ENCODE results near the gene FN1.

Gene FN1

DNA sequence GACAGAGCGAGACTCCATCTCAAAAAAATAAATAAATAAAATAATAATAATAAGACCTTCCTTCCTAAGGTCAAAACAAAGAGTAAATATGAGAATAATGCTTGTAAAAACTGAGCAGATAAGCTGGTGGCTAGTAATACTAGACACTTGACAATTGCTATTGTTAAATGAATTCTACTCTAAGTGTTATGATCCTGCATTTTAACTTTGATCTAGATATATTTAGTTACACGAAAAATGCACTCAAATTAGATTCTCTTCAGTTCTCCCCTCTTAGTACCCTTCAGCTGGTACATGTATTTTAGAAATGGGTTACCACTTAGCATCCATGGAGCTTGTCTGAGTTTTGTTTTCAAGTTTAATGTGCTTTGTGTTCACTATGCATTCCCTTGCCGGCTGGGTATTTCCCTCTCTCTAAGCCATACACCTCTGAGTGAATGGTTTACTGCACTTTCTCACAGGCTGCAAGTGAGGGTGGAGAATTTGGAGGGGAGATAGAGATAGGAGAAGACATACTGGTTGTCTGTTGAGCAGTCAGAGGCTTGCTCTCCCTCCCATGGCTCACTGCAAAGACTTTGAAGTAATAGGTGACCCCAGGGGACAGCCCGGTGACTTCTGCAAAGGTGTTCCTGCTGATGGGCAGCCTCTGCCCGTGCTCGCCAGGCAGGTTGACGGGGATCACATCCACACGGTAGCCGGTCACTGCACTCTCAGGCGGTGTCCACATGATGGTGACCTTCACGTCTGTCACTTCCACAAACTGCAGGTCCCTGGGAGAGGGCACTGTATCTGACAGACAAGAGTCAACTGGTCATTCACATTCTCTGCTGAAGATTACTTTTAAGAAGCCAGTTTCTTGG, 29.9 kb downstream of the FN1 start:
- no peak for DNase-seq

DNA sequence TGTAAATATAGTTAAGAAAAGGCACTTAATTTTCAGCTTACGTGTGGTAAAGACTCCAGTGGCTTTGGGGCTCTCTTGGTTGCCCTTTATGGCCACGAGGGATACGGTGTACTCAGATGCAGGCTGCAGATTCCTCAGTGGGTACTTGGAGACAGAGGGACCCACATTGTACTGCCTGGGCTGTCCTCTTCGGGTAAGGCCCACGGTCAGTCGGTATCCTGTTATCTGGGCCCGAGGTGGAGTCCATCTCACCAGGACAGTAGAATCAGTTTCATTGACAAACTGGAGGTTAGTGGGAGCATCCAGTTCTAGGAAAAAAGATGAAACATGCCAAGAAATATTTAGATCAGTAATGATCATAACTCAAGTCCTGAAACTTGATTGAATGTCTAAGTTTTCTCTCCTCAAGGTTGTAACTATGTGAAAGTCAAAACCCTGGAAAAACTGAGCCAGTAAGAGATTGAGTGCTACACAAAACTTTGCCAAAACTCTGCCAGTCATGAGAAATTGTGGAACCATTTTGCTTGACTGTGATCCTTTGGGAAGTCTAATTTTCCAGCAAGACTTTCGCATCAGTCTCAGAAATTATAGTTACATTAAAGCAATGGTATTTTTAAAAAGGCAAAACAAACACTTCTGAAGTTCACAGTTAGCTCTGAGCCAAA, 31.4 kb downstream of the FN1 start:
- no peak for DNase-seq

DNA sequence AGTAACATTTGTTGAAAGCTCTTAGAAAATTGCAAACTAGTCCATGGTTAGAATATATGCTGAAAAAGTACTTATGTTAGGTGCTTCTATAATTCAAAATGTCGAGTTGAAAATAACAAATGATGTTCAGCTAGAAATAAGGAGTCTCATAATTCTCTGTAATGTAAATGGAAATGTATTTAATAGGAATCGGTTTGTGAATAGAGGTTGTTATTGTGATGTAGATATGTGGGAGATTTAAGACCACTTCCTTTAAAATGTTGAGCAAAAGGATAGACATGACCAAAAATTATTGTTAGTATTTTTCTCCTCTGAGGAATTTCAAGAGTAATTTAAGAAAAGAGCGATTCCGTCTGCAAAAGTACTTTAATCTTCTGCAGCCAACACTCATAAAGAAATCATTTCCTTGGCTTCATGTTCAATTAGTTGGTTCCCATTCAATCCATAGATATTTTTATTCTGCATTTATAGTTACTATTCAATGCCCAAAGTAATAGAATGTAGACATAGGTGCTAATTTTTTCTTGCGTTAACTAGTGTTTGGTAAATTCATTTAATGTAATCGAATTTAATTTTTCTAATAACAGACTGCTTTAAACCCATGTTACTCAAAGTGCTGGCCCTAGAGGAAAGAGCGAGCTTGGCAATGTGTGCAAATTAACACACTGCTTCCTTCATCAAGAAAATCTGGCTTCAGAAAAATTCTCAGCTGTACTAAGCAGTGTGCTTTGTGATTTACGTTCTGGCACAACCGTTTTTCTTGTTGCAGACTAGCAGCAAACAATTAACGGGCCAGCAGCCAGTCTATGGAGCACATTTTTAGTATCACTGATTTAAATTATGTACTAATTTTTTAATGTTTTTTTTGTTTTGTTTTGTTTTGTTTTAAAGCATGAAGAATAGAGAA, 32.2 kb downstream of the FN1 start:
- no peak for DNase-seq

DNA sequence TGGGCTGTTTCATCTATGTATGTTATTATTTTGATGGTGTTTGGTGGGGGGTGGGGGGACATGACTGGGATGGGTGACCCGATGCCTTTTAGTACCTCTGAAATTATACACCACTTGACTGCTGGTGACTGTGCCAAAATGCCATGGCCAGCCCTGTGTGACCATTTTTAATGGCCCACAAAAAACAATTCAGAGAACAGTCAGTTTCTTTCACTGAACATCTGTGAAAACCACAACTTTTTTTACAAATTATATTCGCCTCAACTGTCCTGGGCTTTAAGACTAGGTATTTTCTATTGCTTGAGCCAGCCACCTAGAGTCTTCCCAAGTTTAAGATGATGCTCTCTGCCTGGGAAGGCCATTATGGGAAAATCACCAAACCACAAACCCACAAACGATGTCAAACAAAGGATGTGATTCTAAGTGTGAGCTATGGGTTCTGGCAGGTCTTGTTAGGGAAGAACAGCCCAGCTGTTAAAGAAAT, 33.9 kb downstream of the FN1 start:
- DNase-seq: no peak

DNA sequence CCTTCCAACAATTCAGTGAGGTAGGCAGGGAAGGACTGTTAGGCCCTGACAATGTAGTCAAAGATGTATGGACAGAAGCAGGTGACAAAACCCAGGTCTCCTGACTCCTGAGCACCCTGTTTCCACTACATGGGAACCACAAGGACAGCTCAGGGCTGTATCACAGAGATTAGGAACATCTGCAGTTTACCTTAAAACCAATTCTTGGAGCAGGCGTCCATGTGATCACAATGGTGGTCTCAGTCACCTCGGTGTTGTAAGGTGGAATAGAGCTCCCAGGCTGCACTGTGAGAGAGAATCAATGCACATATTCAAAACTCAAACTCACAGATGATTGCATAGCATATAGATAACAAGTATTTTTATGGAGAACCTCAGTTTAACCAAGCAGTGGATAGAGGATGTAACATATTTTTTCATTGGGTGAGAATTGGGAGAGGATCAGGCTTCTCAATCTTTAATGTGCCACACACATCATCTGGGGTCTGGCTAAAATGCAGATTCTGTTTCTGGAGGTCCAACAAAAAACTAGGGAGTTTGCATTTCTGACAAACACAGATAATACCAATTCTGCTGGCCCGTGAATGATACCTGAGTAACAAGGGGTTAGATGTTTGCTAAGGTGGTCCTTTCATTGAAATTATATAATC, 36.7 kb downstream of the FN1 start:
- DNase-seq: no peak

DNA sequence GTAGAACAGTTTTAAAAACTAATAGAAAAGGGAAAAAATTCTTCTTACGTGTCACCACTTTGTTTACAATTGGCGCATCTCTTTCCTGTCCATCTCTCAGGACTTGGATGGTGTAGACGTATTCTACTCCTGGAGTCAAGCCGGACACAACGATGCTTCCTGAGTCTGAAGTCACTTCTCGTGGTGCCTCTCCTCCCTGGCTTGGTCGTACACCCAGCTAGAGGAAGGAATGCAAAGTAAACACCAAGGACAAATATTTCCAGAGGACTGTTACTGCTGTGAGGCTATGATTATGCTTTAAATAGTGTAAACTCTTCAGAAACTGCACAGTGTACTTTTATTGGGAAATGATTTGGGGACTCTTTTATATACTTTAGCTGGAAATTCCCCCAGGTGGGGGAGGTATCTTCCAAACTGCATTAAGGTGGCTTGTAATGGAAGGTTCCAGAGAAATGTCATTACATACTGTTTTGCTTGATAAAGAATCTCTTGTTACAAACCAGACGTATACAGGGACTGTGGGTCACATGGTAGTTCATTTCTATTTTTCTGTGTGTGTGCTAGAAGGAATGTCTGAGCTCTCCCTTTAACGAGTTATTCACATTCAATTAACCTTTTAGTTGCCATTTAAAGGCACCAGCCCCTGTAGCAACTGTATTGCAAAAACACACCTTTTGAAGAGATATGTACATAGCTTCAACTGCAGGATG, 38.1 kb downstream of the FN1 start:
- DNase-seq: no peak

DNA sequence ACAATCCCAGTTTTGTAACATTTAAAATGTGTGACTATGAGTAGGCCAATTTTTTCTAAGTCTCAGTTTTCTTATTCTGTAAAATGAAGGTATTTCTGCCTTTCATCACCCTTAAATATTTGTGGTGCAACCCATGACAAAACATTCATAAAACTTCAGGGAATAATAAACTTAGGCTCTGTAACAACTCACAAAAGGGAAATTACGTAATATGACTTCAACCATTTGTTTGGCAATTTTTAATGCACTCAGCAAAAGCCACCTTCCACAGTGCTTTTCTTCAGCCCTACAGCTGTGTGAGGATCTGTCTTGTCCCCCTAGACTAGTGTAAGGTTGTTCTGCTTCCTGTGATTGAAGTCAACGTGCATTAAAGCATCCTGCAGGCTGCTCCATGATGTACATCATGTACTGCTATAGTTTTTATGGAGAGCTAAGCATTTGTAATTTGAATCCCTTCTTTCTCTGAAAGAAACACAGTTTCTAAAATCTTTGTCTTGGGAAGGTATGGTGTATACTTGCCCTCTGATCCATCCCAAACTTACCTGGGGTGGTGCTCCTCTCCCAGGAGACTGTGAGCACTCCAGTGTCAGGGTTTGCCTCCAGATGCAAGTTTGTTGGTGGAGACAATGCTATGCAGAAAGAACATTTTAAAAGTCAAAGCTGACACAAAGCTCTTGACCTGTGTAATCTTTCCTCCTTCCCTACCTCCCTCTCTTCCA, 39.1 kb downstream of the FN1 start:
- no peak for DNase-seq

DNA sequence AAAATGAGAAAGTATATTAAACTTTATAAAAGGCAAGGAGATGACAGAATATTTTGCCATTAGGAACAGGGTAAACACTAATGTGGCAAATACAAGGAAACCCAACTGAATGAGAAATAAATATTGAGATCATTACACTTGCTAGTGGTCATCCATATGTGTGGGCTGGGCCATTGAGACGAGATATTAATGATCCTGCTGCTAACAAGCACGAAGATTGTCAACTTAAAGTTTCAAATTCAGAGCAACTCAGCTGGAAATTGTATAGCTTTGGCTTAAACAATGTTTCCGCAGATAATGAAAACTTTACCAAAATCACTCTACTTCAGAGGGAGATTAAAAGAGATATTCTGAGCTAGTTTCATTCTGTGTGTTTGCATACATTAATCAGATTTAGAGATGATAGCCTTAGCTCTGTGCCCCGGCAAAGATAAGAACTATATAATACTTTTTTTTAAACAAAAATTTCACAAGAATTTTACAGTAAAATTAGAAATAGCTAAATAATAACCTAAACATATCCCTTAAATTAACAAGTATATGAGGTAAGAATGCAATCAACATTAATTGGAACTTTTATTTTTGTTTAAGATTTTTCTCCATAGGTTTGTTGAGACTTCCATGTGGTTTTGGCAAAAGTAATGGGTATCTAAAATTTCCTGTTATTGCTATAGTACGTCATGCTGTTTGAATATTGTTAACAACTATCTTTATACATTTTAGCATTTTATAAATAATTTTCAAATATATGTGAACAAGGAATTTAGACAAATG, 40.0 kb downstream of the FN1 start:
- no peak for DNase-seq

DNA sequence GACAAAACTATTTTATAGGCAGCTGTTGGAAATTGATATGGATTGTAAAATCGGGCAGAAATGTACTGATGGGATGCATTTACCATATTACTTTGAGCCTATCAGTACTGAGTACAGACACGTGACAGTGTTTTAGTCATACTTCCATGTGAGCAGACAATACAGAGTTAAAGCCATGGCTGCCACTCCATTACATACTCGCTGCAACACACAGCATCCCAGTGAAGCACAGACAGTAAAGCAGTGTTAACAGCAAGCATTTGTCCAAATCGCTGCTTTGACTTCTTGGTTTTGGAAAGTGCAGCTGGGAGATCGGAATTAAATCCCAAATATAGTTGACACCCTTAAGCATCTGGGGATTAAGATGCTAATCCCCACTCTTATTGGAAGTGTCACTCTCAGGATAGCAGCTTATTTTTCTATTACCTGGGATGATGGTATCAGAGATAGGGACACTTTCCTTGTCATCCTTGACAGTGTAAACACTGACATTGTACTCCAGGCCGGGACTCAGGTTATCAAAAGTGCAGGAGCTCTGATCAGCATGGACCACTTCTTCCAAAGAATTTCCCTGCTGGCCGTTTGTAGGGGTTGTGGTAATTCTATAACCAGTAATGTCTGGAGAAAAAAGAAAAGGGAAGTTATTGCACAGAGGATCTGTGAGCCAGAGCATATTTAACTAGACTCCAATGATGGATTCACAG, 41.6 kb downstream of the FN1 start:
- no peak for DNase-seq

DNA sequence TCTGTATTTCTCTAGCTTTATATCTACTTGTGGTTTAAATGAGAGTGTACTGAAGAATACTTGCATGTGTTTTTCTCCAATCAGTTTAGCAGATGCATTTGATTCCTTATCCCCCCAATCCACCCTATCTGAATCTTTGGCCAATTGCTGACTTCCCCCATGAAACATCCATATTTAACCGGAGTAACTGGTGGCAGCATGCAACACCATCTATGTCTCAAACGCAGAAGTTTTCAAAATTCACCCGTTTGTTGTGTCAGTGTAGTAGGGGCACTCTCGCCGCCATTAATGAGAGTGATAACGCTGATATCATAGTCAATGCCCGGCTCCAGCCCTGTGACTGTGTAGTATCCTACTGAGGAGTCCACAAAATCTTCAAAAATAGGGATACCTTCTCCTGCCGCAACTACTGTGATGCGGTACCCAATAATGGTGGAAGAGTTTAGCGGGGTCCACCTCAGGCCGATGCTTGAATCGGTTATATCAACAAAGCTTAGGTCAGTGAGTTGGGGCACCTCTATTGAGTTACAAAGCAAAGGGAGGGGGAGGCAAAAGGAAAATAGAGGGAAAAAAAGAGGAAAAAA, 43.1 kb downstream of the FN1 start:
- DNase-seq: no peak

DNA sequence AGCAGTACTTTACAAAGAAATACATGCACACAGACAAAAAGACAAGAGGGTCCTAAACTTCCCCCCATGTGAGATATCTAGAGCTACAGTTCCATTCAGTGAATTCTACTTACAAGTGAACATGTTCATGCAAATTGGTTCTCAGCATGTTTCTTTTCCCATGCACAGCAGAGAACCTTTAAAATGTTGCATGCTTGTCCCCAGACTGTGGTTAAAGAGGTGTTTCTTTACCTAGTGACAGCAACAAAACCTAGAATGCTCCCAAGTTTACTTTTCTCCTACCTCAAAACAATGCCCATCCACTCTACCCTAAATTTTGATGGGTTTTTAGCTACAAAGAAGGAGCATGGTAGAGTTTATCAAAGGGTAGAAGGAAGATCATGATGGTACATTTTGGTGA, 43.7 kb downstream of the FN1 start:
- DNase-seq: no peak

DNA sequence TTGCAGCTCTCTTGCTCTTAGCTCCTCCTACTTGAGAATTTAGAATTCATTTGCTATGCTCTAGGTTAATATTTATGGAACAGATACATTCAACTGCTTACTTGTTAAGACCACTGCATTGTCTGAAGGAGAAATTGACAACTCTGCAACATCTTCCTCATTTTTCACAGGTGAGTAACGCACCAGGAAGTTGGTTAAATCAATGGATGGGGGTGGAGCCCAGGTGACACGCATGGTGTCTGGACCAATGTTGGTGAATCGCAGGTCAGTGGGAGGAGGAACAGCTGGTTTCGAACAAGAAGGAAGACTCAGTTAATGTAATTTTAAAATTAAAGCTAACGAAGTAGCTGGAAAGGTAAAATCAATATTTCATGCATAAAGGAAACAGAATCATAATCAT, 44.3 kb downstream of the FN1 start:
- DNase-seq: no peak

DNA sequence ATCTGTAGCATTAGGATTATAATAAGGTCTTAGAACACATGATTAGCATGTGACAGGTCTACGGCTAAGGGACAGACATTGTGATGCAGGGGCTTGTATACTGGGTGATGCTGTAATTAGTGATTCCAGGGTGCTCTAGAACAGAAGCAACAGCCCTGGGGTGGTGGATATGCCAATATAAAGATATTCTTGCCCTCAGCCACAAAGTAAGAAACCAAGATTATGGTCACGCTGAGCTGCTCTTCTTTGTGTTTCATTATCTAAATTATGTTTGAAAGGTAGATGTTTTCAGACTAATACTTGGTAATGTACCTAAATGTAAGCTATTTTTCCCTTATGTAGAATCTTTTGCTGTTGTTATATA, 45.3 kb downstream of the FN1 start:
- no peak for DNase-seq

DNA sequence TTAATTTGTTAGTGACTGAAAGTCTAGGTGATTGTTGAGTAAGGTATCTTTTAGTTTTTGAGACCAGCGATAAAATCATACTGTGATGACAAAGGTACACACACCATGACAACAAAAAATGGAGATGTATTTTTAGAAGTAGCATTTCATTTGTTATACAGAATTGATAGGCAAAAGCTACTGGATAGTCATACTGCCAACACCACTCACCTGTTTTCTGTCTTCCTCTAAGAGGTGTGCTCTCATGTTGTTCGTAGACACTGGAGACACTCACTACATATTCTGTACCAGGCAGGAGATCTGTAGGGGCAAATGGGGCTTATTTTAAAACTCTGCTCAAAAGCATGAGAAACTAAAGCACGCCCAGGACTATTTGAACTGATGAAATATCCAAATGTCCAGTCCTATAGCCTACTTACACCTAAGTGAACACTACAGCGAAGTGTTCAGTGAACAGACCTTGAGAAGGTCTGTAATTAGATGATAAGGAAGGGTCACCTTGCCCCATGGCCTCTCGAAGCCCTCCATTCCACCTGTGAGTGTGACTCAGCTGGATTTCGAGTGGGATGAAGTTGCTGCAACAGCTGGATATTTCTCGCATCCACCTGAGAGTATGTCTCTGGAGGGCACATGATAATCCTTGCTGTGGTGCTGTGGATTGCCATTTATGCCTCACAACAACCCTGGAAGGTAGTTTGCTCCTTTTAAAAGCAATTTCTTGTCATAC, 47.7 kb downstream of the FN1 start:
- no peak for DNase-seq

DNA sequence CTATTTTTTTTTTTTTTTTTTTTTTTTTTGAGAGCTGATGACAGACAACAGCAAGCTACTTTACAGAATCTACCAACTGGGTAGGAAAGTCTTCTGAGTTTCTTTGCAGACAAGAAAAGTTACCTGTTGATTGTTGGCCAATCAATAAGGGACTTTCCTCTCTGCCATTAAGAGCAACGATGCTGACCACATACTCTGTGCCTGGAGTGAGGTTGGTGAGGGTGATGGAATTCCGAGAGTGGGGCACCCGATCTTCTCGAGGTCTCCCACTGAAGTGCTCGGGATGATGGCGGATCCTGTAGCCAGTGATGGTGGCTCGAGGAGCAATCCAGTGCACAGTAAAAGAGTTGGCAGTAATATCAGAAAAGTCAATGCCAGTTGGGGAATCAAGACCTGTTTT, 49.3 kb downstream of the FN1 start:
- DNase-seq: no peak

DNA sequence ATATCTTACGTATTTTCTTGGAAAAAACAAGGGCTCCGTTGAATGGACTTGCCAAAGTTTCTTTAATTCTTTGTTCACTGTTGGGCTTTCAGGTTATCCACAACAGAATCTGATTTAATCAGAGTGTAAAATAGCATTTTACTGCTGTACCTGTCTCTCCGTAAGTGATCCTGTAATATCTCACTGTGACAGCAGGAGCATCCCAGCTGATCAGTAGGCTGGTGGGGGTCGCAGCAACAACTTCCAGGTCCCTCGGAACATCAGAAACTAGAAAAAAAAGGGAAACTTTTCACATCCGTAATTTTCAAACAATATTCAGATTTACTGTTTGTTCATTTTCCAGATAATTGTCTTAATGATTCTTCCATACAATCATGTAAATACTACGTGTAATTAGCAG, 51.2 kb downstream of the FN1 start:
- DNase-seq: no peak

DNA sequence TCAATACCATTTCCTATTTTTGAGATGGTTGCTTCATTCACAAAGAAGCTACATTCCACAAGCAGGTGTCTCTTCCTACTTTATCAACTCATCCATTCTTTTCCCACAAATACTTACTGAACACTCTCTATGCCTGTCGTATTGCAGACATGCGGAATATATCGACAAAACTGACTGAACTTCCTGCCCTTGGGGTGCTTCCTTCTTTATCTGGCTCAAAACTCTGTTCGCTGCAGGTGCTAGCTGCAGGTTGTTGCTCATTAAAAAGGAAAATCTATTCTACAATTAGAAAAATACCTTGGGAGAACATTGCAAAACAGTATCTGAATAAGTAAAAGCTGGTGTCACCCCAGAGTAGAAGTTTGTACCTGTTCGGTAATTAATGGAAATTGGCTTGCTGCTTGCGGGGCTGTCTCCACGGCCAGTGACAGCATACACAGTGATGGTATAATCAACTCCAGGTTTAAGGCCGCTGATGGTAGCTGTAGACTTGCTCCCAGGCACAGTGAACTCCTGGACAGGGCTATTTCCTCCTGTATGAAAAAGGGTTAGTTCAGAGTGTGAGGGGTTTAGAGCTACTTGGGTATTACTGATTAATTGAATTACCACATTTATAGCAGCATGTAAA, 52.1 kb downstream of the FN1 start:
- DNase-seq: no peak

DNA sequence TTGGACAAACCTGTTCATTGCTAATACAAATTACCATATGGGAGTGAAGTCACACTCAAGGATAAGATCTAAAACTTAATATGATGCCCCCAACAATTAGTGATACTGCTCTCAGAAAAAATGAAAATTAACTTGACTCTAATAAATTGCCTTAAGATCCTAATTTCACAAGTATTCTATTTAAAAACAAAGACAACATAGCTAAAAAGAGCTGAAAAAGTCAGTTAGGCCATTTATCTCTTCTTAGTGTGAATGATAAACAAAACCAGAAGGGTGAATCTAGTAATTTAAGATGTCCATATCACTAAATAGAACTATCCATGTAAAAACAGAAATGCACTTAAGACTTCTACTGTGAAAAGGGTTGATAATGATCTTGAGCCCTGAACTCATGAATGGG, 53.4 kb downstream of the FN1 start:
- DNase-seq: no peak

Data from central memory CD4-positive, alpha-beta T cell (primary cell).